Tibial nerve (tissue), 3 donors: ENCODE results near the gene DMKN.

Experiments
- CTCF ChIP-seq, 5 experiments: fragments of 200-600 bp in 3 of 5; fragments of 450-650 bp in 2 of 5; sonication (generic) in 3 of 5; IDR thresholded peaks; one replicate each; pipeline ENCODE4 v1.5.1; 2016 to 2019; ENCODE audit warnings: antibody characterized with exemption in 5 of 5, mild to moderate bottlenecking in 3 of 5, moderate library complexity in 2 of 5
- POLR2A ChIP-seq, 2 donors: fragments of 450-650 bp; IDR thresholded peaks; one replicate each; pipeline ENCODE4 v1.6.1; 2017; ENCODE audit warnings: antibody characterized with exemption in 2 of 2, mild to moderate bottlenecking in 2 of 2, moderate library complexity in 2 of 2

GRCh38 chr19:35545855-35546381, 32.5 kb upstream of the DMKN start:
- no peak for TF ChIP-seq CTCF (IDR thresholded peaks at IDR 0.05)
- no peak for TF ChIP-seq POLR2A (IDR thresholded peaks at IDR 0.05)
